Measurements from ENCODE around the gene RHCE.
"Not testable (repeated sequence)": the region's sequence is repeated elsewhere in the genome, so short reads cannot be mapped to it uniquely, and the experiment has no call there.

The RHCE gene

DNA sequence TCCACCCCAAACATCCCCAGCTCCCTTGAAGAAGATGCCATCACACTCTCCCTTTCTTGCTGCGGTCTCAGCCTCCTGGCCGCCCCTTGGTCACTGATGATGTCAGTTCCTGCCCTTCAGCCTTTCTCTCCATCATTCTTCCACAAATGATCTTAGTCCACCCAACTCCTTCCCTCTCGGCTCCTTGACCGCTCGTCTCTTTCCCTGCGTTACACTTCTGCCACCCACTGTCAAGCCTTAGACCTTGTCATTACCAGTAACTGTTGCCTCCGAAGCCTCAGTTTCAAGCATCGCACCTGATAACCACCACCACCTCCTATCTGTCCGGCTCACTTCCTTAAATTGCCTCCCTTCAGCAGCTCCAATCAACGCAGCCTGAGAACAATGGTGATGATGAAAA, 23.1 kb downstream of the RHCE start:
- not testable (repeated sequence) for DNase-seq

DNA sequence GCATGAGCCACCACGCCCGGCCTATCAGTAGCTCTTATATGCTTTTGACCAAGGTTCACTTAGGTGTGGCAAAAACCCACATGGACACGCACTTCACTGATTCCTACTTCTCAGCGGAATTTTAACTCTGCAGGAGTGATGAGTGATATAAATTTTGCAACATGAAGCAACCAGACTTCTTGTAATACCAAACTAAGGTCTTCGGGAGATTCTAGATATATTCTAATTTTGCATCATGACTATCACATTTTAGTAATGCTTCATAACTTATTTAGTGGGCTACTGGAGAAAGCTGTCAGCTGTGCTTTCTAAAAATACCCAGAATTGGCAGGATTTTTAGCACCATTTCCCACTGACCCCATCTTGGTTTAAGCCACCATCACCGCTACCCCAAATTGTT, 27.8 kb downstream of the RHCE start:
- DNase-seq: no peak

DNA sequence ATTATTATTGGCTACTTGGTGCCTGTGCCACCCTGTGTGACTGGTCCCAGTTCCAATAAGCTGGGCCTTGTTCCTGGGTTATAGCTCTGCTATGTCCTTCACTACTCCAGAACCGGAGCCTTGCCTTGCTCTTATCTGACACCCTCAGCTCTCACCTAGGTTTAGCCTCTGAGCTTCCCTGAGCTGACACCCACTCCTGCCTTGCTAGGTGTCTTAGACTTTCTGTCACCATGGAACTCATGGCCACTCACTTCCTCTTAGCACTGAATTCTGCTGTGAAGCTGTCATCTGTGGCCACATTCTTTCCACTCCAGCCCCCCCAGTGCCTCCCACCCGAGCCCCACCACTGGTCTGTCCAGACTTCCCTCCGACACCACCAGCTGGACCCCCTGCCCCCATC, 30.9 kb downstream of the RHCE start:
- not testable (repeated sequence) for DNase-seq

DNA sequence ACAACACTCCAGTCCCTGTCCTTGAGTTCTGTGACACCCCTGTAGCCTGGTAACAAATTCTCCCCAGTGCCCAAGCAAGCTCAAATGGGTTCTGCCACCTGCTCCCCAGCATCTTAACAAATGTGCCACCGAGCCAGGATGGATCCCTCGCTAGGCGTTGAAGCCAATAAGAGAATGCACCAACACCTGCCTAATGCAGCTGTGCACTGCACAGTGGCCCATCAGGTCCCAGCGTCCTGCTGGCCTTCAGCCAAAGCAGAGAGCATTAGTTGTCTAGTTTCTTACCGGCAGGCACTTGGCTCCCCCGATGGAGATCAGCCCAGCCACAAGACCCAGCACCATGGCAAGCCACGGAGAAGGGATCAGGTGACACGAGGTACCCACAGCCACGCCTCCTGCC, 31.9 kb downstream of the RHCE start:
- DNase-seq: peak; percentile 16

DNA sequence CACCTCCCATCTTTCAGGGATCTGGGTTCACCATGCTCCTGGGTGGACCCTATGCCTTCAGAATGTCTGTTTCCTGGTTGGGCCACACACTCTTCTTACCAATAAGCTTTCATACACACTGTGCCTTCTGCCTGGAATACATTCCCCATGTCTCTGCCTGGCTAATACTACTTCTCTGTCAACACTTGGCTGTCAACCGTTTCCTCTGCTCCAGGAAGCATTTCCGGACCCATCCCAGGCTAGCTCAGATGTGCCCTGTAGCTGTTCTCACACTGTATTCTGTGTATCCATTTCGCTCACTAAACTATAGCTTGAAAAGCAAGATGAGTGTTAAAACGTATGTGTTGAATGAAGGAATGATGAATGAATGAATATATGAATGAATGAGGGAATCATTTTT, 33.5 kb downstream of the RHCE start:
- DNase-seq: not testable (repeated sequence)

DNA sequence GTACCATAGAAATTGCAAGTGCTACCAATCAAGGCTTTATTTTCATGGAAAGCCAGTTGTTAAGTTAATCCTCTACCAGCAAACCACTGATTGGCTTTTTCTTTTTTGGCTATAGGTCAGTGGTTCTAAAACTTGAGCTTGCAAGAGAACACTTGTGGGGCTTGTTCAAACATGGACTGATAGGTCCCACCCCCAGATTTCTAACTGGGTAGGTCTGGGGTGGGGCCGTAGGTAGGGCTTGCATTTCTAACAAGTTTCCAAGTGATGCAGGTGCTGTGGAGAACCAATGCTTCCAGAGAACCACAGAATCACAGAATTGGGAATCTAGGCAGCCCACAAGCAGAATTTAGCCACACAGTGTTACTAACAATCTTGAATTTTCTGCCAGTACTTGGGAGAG, 36.8 kb downstream of the RHCE start:
- not testable (repeated sequence) for DNase-seq

DNA sequence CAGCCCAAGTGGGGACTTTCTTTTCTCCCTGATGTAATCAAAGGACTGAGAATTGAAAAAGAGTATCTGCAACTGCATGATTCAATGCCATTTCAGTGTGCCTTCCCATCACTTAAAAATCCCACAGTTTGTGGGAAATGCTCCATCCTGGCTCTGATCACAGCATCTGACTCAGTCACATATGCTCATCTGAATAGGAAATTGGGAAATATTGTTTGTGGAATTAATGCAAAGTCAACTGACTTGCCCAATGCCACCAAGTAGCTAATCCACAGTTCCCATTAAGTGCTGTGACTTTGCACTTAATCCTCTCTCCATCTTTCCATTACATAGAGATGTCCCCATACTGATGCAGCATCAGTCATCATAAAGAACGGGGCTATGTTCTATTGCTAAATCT, 37.5 kb downstream of the RHCE start:
- DNase-seq: not testable (repeated sequence)

DNA sequence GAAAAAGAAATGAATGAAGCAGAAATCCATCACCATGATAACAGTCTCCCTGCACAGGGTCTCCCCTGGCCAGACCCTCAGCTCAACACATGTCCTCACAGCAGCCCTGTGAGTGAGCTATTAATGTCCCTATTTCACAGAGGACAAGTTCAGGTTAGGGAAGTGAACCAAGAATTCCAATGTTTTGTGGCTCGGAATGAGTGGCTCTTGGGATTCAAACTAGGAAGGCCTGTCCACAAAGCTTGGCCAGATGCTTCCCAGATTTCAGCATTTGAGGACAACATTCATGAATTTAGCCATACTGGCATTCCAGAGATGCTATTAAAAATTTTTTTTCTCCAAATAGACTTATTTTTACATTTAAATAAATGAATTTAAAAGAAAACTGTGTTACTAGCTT, 38.1 kb downstream of the RHCE start:
- DNase-seq: not testable (repeated sequence)

DNA sequence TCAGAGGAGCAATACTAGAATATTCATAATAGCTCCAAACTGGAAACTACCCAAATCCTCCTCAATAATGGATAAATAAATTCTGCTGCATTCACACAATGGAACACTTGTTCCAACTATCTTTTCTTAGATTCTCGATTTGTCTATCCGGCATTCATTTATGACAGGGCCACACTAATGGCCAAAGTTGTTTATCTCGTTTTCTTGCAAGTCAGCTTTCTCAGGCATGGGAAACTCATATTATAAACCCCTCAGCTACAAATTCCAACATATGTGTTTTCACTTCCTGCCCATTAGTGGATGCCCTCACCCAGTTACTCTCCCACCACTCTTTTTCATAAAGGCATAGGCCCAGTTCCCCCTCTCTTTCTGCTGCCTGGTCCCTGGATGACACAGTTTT, 42.3 kb downstream of the RHCE start:
- not testable (repeated sequence) for DNase-seq

DNA sequence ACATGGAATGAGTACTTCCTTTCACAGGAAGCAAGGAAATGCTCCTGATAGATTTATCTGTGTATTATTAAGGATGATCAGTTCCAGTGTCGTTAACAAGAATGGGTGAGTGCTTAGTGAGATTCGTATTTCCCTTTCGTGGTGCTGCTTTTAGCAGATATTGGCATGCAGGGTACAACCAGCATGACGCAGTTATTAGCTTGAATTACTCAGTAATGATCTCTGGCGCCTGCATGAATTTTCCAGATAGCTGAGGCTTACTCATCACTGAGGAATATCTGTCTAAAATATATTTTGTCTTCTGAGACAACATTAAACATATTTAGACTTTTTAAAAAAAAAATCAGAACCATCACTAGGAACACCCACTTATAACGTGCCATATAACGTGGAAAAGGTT, 48.9 kb downstream of the RHCE start:
- DNase-seq: not testable (repeated sequence)

DNA sequence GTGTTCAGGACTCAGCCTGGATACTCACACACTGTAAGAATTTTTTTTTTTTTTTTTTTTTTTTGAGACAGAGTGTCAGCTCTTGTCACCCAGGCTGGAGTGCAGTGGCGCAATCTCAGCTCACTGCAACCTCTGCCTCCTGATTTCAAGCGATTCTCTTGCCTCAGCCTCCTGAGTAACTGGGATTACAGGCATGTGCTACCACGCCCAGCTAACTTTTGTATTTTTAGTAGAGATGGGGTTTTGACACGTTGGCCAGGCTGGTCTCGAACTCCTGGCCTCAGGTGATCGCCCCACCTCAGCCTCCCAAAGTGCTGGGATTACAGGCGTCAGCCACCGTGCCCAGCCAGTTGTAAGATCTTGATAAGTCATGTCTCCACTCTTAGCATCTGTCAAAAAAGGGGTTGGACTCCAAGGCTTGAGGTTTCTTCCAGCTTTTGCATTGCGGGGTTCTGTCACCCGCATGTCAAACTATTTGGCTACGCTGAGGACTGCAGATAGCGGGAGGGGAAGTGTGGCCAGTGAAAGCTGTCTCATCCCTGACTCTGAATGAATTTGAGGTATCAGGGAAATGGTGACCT, 50.8 kb downstream of the RHCE start:
- not testable (repeated sequence) for DNase-seq

DNA sequence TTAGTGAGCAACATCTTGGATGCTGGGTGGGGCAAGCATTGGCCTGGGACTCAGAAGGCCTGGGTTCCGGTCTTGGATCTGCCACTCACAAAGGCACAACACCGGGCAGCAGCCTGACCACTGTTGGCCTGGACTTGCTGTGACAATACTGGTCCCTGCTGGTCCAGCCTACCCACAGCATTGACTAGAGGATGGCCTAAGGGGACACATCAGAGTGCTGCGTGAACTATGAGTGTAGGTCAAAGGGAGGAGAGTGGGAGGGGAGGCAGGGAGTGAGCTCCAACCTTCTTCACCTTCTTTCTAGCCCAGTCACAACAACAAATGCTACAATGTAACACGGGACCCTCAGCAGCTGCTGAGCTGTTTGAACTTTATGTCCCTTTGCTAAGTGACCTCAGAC, 51.4 kb downstream of the RHCE start:
- no peak for DNase-seq

DNA sequence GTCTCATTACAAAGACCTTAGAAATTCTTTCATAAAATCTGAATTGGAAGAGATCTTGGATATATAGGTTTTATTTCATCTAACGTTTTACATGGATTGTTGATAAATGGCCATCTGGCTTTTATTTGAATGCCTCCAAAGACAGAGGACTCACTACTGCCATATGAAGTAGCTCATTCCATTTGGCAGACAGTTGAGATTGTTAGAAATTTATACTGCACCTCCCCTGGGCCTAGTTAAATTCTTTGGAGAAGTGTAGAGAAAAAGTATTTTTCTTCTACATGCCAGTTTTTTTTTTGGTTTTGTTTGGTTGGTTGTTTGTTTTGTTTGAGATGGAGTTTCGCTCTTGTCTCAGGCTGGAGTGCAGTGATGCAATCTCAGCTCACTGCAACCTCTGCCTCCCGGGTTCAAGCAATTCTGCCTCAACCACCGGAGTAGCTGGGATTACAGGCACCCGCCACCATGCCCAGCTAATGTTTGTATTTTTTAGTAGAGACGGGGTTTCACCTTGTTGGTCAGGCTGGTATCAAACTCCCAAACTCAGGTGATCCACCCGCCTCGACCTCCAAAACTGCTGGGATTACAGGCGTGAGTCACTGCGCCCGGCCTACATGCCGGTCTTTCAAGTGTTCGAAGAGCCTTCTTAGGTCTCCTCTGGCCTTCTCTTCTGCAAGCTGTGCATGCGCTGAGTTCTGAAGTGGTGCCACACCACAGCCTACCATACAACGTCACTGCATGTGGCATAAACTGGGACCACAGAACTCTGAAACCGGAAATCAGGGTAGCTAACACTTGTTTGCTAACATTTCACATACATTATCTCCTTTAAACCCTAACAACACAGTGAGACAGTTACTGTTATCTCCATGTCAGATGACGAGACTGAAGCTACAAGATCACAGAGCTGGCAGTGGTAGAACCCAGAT, 57.7 kb downstream of the RHCE start:
- DNase-seq: not testable (repeated sequence)

DNA sequence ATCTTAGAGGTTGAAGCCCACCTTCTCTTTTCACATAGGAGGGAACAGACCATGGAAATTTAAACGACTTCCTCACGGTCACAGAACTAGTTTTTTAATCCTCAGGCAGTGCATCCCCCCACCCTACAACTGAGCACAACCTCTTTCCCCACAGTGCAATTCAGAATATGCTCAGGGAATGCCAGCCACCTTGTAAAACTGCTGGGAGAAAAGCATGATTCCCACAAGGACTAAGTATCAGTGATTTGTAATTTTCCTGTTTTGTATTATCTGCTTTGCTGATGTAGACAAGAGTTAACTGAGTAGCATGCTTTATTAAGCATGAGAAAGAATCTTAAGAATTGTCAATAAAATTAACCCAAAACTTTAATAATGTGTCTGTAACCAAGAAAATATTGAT, 58.7 kb downstream of the RHCE start:
- DNase-seq: no peak

DNA sequence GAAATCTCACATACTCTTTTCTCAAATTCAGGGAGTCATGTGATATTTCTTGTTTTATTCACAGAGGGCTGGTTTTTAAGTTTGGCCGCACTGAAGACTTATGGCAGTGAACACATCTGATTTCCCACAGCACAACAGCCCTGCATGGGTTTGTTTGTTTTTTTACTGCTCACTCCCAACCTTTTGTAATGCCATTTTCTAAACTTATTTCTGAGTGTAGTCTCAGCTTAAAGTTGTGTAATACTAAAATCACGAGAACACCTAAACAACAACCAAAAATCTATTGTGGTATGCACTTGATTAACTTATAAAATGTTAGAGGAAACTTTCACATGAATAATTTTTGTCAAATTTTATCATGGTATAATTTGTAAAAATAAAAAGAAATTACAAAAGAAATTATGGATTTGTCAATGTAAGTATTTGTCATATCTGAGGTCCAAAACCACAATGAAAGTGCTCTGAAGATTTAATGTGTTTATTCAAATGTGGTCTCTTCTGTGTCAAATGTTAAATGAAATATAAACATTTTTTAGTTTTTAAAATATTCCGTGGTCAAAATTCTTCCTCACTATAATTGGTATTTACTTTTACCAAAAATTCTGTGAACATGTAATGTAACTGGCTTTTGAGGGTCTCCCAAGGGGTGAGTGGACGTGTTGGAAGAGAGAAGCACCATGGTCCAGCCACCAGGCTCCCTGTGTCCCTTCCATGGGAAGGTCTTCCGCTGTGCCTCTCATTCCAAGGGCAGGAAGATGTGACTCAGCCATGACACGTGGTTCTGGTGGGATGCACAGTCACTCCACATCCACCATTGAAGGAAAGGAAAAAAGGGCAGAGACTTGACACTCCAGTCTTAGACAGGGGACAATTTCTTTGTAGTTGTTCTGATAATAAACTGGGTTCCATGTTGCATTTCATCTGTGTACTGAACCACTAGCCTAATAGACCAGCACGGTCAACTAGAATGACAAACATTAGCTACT, 59.7 kb downstream of the RHCE start:
- no peak for DNase-seq

DNA sequence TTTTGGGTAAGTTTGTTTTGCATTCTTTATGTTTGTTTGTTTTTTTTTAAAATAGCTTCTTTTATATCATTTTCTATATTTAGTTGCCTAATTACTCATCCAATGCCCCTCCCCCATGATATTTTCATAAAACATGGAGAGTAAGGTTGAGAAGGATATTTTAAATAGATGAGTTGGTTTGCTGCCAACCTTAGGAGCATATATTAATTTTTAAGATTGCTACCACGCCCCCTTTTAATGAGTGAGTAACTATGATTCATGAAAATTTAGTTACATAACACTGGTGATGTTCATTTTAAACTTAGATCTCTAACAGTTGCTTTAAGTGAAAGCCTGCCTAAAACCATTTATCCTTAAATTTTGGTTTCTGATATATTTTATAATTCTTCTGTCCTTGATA, 63.8 kb downstream of the RHCE start:
- no peak for DNase-seq

DNA sequence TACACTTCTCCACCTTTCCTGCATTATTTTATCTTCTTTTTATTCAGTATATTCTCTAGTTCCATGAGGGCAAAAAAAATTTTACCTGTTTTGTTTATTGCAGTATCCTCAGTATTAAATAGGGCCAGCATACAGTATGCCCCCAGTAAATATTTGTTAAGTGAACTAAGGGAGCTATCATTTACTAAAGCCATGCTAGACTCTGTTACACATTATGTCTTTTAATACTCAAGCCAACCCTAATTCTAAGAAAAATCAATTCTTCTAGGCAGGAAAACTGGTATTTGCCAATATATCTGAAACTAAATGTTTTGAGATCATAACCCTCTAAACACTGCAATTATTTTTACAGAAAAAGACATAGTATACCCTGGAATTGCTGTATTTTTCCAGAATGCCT, 64.2 kb downstream of the RHCE start:
- no peak for DNase-seq

DNA sequence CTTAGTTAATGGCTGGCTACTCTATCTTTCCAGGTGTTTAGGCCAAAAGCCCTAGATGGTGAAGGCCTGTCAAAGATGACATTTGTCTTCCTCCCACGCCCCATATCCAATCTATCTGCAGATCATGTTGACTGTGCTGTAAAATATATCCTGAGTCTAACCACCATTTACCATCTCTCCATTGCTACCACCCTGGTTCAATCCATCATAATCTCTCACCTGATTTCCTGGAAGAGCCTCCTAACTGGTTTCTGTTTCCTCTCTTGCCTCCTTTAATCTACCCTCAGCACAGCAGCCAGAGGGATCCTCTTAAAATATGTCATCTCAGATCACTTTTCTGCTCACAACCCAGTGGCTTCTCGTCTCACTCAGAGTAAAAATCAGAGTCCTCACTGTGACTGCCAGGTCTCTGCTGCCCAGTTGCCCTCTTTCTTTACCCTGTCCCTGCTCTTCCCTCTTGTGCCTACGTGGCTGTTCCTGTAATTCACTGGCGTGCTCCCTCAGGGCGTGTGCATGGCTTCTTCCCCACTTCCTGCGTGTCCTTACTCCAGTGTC, 64.7 kb downstream of the RHCE start:
- no peak for DNase-seq

DNA sequence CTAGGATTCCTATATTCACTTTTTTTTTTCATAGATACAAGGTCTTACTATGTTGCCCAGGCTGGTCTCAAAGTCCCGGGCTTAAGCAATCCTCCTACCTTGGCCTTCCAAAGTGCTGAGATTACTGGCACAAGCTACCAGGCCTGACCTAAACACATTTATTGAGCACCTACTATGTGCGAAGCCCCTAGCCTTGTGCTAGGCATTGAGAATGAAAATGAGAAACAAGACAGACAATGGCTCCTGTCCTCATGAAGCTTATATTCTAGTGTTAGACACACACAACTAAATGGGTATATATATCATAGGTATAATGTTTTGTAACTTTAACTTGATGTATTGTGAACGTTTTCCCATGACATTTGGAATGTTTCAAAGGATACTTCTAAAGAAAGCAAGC, 71.0 kb downstream of the RHCE start:
- no peak for DNase-seq

DNA sequence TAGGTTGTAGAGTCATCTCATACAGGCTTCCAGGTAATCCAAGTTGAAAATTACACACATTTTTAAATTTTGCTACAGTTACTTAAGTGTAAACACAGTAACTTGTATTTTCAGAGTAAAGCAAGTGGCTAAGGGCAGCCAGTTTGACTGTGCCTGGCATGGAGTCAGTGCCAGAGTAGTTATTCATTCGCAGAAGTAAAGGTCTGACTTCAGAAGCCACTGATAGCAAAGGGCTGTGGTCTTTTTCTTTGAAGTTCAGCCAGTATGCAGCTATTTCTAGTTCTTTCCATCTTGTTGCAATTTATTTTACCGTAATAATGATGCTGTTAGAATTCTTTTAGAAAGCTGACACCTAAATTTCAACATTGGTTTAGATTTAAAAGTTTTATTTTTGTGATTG, 73.1 kb downstream of the RHCE start:
- DNase-seq: no peak

DNA sequence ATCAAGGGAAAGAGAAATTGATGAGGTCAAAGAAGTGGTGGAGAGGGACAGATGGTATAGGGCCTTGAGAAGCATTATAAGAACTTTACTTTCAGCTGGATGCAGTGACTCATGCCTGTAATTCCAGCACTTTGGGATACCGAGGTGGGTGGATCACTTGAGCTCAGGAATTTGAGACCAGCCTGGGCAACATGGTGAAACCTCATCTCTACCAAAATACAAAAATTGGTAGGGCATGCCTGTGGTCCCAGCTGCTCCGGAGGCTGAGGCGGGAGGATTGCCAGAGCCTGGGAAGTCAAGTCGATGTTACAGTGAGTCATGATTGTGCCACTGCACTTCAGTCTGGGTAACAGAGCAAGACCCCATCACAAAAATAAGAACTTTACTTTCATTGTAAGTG, 76.8 kb downstream of the RHCE start:
- no peak for DNase-seq

DNA sequence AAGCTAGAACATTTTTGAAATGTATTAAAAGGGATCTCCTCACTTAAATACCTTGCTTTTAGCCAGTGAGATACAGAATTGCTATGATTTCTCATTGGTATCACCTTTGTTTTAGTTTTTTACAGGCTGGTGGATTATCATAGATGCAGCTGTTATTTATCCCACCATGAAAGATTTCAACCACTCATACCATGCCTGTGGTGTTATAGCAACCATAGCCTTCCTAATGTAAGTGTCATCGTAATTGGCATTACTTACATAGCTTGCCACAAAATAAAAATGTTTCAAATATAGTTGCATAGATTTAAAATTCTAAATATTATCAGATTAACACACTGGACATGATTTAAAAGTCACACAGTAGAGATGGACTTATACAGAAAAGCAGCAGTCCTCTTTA, 77.8 kb downstream of the RHCE start:
- DNase-seq: no peak

DNA sequence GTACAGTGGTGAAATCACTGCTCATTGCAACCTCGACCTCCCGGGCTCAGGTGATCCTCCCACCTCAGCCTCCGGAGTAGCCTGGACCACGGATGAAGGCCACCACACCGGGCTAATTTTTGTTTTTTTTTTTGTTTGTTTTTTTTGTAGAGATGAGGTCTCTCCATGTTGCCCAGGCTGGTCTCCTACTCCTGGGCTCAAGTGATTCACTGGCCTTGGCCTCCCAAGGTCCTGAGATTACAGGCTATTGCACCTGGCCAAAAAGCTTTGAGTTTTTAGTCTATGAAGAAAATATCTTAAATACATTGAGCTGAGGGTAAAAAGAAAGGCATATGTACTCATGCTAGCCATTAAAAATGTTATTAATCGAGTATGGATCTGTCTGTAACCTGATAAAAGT, 78.9 kb downstream of the RHCE start:
- DNase-seq: no peak

Measured in NCI-H146 (cell line).